Fibroblast of the aortic adventitia (primary cell): ENCODE measurements around the gene SAT1. TPM values are rescaled to one million over a fixed set of nuclear protein-coding genes. Genes with fewer than 3 reads are reported as not detected.

ENCODE experiments used
- DNase-seq: peaks from one replicate; pipeline ENCODE4 v3.0.0-alpha.2; 2010; ENCODE audit warnings: low read depth
- H3K4me3 ChIP-seq: 2 replicates; pipeline ENCODE4 v1.5.1; 2011; ENCODE audit warnings: low read depth, mild to moderate bottlenecking, control low read depth, low read length, moderate library complexity
- CTCF ChIP-seq: IDR thresholded peaks from 2 replicates; pipeline ENCODE4 v1.5.1; 2011; ENCODE audit warnings: mild to moderate bottlenecking, low read length, control low read depth, inconsistent platforms; ENCODE audit not compliant: insufficient read depth
- total RNA-seq: library from RNA; depleted of rRNA; stranded (reverse); fragments of >200 nt; gene quantifications from 2 replicates; pipeline ENCODE4 v1.2.3, GENCODE V29; 2012; ENCODE audit warnings: low replicate concordance

The SAT1 gene
- total RNA-seq, 1 donor, result 75.7 TPM

- no peak for DNase-seq
These were observed 10.0 kb downstream of the SAT1 start for GRCh38 chrX:23792861-23793553.

GRCh38 chrX:23795221-23795620 lies 12.2 kb downstream of the SAT1 start:
- no peak for TF ChIP-seq CTCF
- no peak overlapping the region for H3K4me3 ChIP-seq
- no peak for DNase-seq

More at GRCh38 chrX:23792861-23793553, 10.0 kb downstream of the SAT1 start:
- no peak overlapping the region for H3K4me3 ChIP-seq
- TF ChIP-seq CTCF, result no peak

GRCh38 chrX:23797371-23798128 lies 14.6 kb downstream of the SAT1 start:
- DNase-seq, result no peak
- no peak overlapping the region for H3K4me3 ChIP-seq
- TF ChIP-seq CTCF, result peak; percentile 14

GRCh38 chrX:23799469-23800065 lies 16.6 kb downstream of the SAT1 start:
- peak; percentile 76 for DNase-seq
- no peak for TF ChIP-seq CTCF
- no peak overlapping the region for H3K4me3 ChIP-seq

- DNase-seq, result no peak
- H3K4me3 ChIP-seq, result no peak overlapping the region
- no peak for TF ChIP-seq CTCF
These were observed 19.5 kb downstream of the SAT1 start for GRCh38 chrX:23802431-23802830.

- DNase-seq, result peak; percentile 78
- H3K4me3 ChIP-seq, result no peak overlapping the region
- no peak for TF ChIP-seq CTCF
These were observed 21.0 kb downstream of the SAT1 start for GRCh38 chrX:23803931-23804381.
